Measurements from ENCODE around the gene ZCCHC14. TPM values are rescaled to one million over a fixed set of nuclear protein-coding genes. Genes with fewer than 3 reads are reported as not detected.

Gene ZCCHC14
- total RNA-seq, 2 donors from 2014 or later = 24.5 to 24.6 TPM

DNA sequence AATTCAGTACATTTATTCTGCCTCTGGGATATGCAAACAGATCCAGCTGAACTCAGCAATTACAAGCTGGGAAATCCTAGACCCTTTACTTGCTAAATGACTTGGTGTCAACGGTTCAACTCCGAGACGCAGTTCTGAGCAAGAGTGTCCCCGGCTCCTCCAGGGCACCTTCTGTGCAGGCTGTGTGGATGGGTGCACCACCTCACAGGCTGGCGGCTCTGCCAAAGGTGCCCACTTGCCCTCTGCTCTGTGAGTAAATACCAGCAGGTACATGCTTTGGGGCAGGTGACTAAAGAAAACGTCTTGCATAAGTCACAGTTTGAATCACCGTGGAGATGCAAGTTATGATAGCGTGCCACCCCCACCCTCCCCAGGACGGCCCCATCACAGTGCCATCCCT is 77.4 kb downstream of the ZCCHC14 start:
- no peak for DNase-seq
- no peaks in the 10 kb centered on the region for H3K9me3 ChIP-seq
- H3K36me3 ChIP-seq = peaks cover 12% of the 10 kb centered on the region
- intact Hi-C loops (cut with DNase I) = loop anchor here (5.0 kb wide), 2 partner anchors 157 to 222 kb away; no protein-coding TSS in a partner anchor
- no peak overlapping the region for H3K9ac ChIP-seq (ENCODE audit: low read depth in 2 of 2, low read length in 2 of 2)
- H3K27me3 ChIP-seq = no peaks in the 10 kb centered on the region
- TF ChIP-seq, protein P1, sequence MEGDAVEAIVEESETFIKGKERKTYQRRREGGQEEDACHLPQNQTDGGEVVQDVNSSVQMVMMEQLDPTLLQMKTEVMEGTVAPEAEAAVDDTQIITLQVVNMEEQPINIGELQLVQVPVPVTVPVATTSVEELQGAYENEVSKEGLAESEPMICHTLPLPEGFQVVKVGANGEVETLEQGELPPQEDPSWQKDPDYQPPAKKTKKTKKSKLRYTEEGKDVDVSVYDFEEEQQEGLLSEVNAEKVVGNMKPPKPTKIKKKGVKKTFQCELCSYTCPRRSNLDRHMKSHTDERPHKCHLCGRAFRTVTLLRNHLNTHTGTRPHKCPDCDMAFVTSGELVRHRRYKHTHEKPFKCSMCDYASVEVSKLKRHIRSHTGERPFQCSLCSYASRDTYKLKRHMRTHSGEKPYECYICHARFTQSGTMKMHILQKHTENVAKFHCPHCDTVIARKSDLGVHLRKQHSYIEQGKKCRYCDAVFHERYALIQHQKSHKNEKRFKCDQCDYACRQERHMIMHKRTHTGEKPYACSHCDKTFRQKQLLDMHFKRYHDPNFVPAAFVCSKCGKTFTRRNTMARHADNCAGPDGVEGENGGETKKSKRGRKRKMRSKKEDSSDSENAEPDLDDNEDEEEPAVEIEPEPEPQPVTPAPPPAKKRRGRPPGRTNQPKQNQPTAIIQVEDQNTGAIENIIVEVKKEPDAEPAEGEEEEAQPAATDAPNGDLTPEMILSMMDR (IDR thresholded peaks at IDR 0.05) = no peak
- H3K4me3 ChIP-seq = no peak overlapping the region
- H3K27ac ChIP-seq = no peak overlapping the region
- H3K4me1 ChIP-seq = no peaks in the 10 kb centered on the region

DNA sequence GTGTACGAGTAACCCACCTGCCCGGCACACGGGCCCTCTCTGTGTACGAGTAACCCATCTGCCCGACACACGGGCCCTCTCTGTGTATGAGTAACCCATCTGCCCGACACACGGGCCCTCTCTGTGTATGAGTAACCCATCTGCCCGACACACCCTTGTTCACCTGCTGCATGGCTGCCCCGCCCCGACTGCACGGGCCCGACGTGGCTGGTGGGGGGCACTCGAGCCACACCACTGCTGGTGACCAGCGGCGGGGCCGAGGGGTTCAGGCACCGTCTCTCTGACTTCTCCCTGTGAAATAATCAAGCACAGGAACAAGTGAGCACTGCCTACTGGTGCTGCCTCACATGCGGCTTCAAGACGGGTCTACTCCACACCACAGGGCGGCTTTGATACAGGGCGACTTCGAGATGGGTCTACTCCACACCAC is 78.6 kb downstream of the ZCCHC14 start:
- TF ChIP-seq, protein P1 (IDR thresholded peaks at IDR 0.05) = no peak
- Histone ChIP-seq H3K9ac (ENCODE audit: low read depth in 2 of 2, low read length in 2 of 2) (no peak overlapping the region), H3K4me1 (no peaks in the 10 kb centered on the region), H3K27ac (no peak overlapping the region), H3K36me3 (peaks cover 13% of the 10 kb centered on the region), H3K27me3 (no peaks in the 10 kb centered on the region), H3K9me3 (no peaks in the 10 kb centered on the region), H3K4me3 (no peak overlapping the region)
- intact Hi-C loops (cut with DNase I) = loop anchor here (5.0 kb wide), 1 partner anchor 133 kb away; no protein-coding TSS in a partner anchor
- DNase-seq = no peak

DNA sequence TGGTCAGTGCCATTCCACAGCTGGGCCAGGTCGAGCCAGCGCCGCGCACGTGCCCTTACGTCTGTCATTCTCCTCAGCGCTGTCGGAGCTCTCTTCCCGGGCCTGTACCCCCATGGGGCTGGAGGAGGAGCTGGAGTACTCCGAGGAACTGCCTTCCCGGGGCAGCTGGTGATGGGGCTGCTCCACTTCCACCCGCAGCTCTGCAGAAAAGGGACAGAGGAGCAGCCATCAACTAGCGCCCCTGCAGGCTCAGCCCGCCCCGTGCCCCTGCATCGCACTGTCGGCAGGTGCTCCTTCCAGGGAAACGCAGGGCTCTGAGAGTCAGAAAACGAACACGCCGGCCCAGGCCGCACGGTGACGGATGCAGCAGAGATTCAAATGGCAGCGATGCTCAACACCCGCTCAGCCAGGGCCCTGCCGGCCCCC is 79.8 kb downstream of the ZCCHC14 start:
- no peak overlapping the region for H3K9ac ChIP-seq (ENCODE audit: low read depth in 2 of 2, low read length in 2 of 2)
- intact Hi-C loops (cut with DNase I) = loop anchor here (5.0 kb wide), 1 partner anchor 134 kb away; no protein-coding TSS in a partner anchor
- no peaks in the 10 kb centered on the region for H3K9me3 ChIP-seq
- H3K27me3 ChIP-seq = no peaks in the 10 kb centered on the region
- no peak for DNase-seq
- TF ChIP-seq, protein P1 (IDR thresholded peaks at IDR 0.05) = no peak
- H3K4me3 ChIP-seq = no peak overlapping the region
- H3K4me1 ChIP-seq = no peaks in the 10 kb centered on the region
- H3K27ac ChIP-seq = no peak overlapping the region
- H3K36me3 ChIP-seq = peaks cover 13% of the 10 kb centered on the region

DNA sequence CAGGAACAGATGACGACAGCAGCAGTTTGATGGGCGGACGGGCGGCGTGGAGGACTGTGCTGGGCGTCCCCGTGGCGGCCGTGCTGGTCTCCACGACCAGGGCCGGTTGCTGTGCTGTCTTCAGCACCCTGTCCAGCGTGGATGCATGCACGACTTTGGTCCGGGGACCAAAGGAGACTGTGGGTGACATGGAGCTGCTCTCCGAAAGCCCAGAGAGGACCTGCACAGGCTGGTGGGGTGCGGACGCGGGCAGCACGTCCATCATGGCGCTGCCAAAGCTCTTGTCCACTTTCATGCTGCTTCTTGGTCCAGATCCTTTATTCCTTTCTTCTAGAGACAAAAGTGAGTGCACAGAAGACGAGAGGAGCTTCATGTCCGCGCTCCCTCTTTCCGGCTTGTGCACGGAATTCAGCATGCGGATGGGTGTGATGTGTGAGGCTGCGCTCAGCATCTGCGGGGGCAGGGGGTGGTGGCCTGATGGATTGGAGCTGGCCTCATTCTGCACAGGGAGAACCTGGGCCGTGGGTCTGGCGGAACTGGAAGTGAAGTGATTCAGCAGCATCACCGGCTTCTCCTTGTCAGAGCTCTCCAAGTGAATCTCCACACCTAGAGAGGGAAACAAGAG is 80.3 kb downstream of the ZCCHC14 start:
- H3K4me1 ChIP-seq = no peaks in the 10 kb centered on the region
- TF ChIP-seq, protein P1 (IDR thresholded peaks at IDR 0.05) = no peak
- peaks cover 13% of the 10 kb centered on the region for H3K36me3 ChIP-seq
- no peak overlapping the region for H3K9ac ChIP-seq (ENCODE audit: low read depth in 2 of 2, low read length in 2 of 2)
- H3K4me3 ChIP-seq = no peak overlapping the region
- no peaks in the 10 kb centered on the region for H3K27me3 ChIP-seq
- no peak for DNase-seq
- intact Hi-C loops (cut with DNase I) = loop anchor here (5.0 kb wide), 1 partner anchor 135 kb away; no protein-coding TSS in a partner anchor
- no peak overlapping the region for H3K27ac ChIP-seq
- no peaks in the 10 kb centered on the region for H3K9me3 ChIP-seq

DNA sequence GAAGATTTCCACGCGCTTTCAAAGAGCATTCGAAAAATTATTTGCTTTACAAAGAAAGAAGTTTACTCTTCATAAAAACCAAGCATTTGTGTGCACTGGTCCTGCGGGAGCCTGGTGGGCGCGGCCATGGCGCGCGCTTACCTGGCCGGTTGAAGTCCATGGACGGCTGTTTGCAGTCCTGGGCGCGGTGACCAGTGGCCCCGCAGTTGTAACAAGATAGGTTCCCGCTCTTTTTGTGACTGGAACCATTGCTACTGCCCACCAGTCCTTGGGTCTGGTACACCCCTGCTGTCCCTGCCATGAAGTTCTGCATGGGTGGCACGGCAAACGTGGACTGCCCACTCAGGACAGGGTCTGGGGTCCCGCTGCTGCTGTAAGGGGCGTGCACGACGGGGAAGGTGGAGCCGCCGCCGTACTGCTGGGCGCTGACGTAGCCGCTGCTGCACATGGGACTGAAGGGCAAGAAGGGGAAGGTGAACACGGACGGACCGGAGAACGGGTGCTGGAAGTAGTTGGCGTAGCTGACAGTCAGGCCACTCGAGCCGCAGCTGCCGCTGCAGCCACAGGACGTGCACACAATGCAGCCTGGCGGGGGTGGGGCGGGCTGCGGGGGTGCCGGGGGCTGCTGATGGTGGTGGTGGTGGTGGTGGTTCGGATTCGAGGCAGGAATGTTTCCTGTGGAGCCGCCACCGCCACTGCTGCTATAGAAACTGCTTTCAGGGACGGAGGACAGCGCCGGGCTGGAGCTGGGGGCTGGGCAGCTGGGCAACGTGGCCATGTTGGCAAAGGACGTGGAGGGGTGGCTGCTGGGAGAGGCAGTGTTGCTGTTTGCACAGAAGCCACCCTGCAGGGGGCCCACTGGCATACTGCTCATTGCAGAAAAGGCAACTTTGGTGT is 81.2 kb downstream of the ZCCHC14 start:
- TF ChIP-seq, protein P1 (IDR thresholded peaks at IDR 0.05) = no peak
- intact Hi-C loops (cut with DNase I) = loop anchor here (5.0 kb wide), 1 partner anchor 136 kb away; no protein-coding TSS in a partner anchor
- no peaks in the 10 kb centered on the region for H3K4me1 ChIP-seq
- no peaks in the 10 kb centered on the region for H3K9me3 ChIP-seq
- H3K36me3 ChIP-seq = peaks cover 13% of the 10 kb centered on the region
- H3K27ac ChIP-seq = no peak overlapping the region
- no peaks in the 10 kb centered on the region for H3K27me3 ChIP-seq
- H3K9ac ChIP-seq (ENCODE audit: low read depth in 2 of 2, low read length in 2 of 2) = no peak overlapping the region
- H3K4me3 ChIP-seq = no peak overlapping the region
- DNase-seq = no peak

All from colonic mucosa (tissue), 4 donors.